ENCODE data around the gene SCARF1. TPM values are rescaled to one million over a fixed set of nuclear protein-coding genes. Genes with fewer than 3 reads are reported as not detected.

The SCARF1 gene
- total and polyA plus RNA-seq, 4 experiments from 2014 or later, result 0.21 to 1.6 (median 1.6) TPM; not detected in 1

GRCh38 chr17:1590029-1590746 is 55.3 kb downstream of the SCARF1 start:
- no peak overlapping the region for H3K27ac ChIP-seq (ENCODE audit: low read depth, low read length)
- no peak overlapping the region for H3K4me3 ChIP-seq (ENCODE audit: low read length in 2 of 2)
- no peaks in the 10 kb centered on the region for H3K36me3 Mint-ChIP-seq
- H3K27me3 Mint-ChIP-seq, result no peaks in the 10 kb centered on the region
- CTCF ChIA-PET (ENCODE audit: partially characterized antibody), result no interaction called here
- intact Hi-C loops (cut with micrococcal nuclease), result no loop called here
- peak overlapping the region in 1 of 7 donors; percentile 23 for H3K27ac Mint-ChIP-seq
- no peaks in the 10 kb centered on the region for H3K4me1 Mint-ChIP-seq
- no peaks in the 10 kb centered on the region for H3K36me3 ChIP-seq (ENCODE audit: insufficient read depth, low read length)
- H3K9me3 ChIP-seq (ENCODE audit: control insufficient read depth in 1 of 2, low read length in 2 of 2), result no peaks in the 10 kb centered on the region
- no peak for DNase-seq
- no peak overlapping the region for H3K4me3 Mint-ChIP-seq
- H3K27me3 ChIP-seq (ENCODE audit: insufficient read depth, low read length), result no peaks in the 10 kb centered on the region
- POLR2A ChIA-PET (ENCODE audit: partially characterized antibody), result no interaction called here
- no peaks in the 10 kb centered on the region for H3K9me3 Mint-ChIP-seq
- no peaks in the 10 kb centered on the region for H3K4me1 ChIP-seq (ENCODE audit: insufficient read depth, low read length)

- H3K27ac ChIP-seq (ENCODE audit: low read depth, low read length), result no peak overlapping the region
- Mint-ChIP-seq H3K27me3 (no peaks in the 10 kb centered on the region), H3K9me3 (no peaks in the 10 kb centered on the region), H3K4me3 (no peak overlapping the region), H3K27ac (no peak overlapping the region), H3K4me1 (no peaks in the 10 kb centered on the region), H3K36me3 (no peaks in the 10 kb centered on the region)
- ChIA-PET CTCF (ENCODE audit: partially characterized antibody) (interaction anchor here (0.7 kb wide), 1 partner anchor 22 kb away, joined by 4 read pairs; no protein-coding TSS in a partner anchor), POLR2A (ENCODE audit: partially characterized antibody) (no interaction called here)
- no peaks in the 10 kb centered on the region for H3K9me3 ChIP-seq (ENCODE audit: control insufficient read depth in 1 of 2, low read length in 2 of 2)
- no peak overlapping the region for H3K4me3 ChIP-seq (ENCODE audit: low read length in 2 of 2)
- H3K4me1 ChIP-seq (ENCODE audit: insufficient read depth, low read length), result no peaks in the 10 kb centered on the region
- no peaks in the 10 kb centered on the region for H3K36me3 ChIP-seq (ENCODE audit: insufficient read depth, low read length)
- no peak for DNase-seq
- intact Hi-C loops (cut with micrococcal nuclease), result no loop called here
- H3K27me3 ChIP-seq (ENCODE audit: insufficient read depth, low read length), result no peaks in the 10 kb centered on the region
Observed at GRCh38 chr17:1588821-1589585, 56.5 kb downstream of the SCARF1 start.

GRCh38 chr17:1584167-1584566 is 61.4 kb downstream of the SCARF1 start:
- POLR2A ChIA-PET (ENCODE audit: partially characterized antibody), result no interaction called here
- no peak overlapping the region for H3K27ac Mint-ChIP-seq
- intact Hi-C loops (cut with micrococcal nuclease), result no loop called here
- no peak overlapping the region for H3K27ac ChIP-seq (ENCODE audit: low read depth, low read length)
- DNase-seq, result no peak
- no peaks in the 10 kb centered on the region for H3K4me1 Mint-ChIP-seq
- H3K36me3 Mint-ChIP-seq, result no peaks in the 10 kb centered on the region
- no peaks in the 10 kb centered on the region for H3K4me1 ChIP-seq (ENCODE audit: insufficient read depth, low read length)
- no peaks in the 10 kb centered on the region for H3K36me3 ChIP-seq (ENCODE audit: insufficient read depth, low read length)
- CTCF ChIA-PET (ENCODE audit: partially characterized antibody), result interaction anchor here (0.6 kb wide), 1 partner anchor 1092 kb away, joined by 3 read pairs; no protein-coding TSS in a partner anchor
- H3K27me3 Mint-ChIP-seq, result no peaks in the 10 kb centered on the region
- no peaks in the 10 kb centered on the region for H3K9me3 ChIP-seq (ENCODE audit: control insufficient read depth in 1 of 2, low read length in 2 of 2)
- H3K4me3 ChIP-seq (ENCODE audit: low read length in 2 of 2), result no peak overlapping the region
- H3K27me3 ChIP-seq (ENCODE audit: insufficient read depth, low read length), result no peaks in the 10 kb centered on the region
- no peaks in the 10 kb centered on the region for H3K9me3 Mint-ChIP-seq
- H3K4me3 Mint-ChIP-seq, result no peak overlapping the region

Other genes starting within 250 kb of the SCARF1 start
- gene YWHAE, start 245.5 kb downstream of the SCARF1 start, total RNA-seq, result 100 to 1,000 TPM; 142 to 143 TPM
- 10 to 100 TPM; 54.1 to 56.4 TPM for gene YWHAE, start 245.5 kb downstream of the SCARF1 start, polyA plus RNA-seq
- 10 to 100 TPM; 29.3 to 32.1 TPM for gene CRK, start 189.5 kb downstream of the SCARF1 start, total RNA-seq
- gene CRK, start 189.5 kb downstream of the SCARF1 start, polyA plus RNA-seq, result 10 to 100 TPM; 24.2 to 25.1 TPM
- gene MYO1C, start 153.0 kb downstream of the SCARF1 start, total RNA-seq, result 10 to 100 TPM; 30.9 to 31.1 TPM
- 10 to 100 TPM in 1 of 2 donors, 1 to 10 TPM in 1; 6.3 to 18.7 TPM for gene MYO1C, start 153.0 kb downstream of the SCARF1 start, polyA plus RNA-seq
- 10 to 100 TPM; 73.6 to 78.5 TPM for gene INPP5K, start 129.1 kb downstream of the SCARF1 start, total RNA-seq
- gene INPP5K, start 129.1 kb downstream of the SCARF1 start, polyA plus RNA-seq, result 100 to 1,000 TPM in 1 of 2 donors, 10 to 100 TPM in 1; 81.9 to 123 TPM
- gene PITPNA, start 82.9 kb downstream of the SCARF1 start, total RNA-seq, result 10 to 100 TPM; 40.8 to 44.2 TPM
- gene PITPNA, start 82.9 kb downstream of the SCARF1 start, polyA plus RNA-seq, result 10 to 100 TPM; 22.5 to 46.3 TPM
- 1 to 10 TPM; 1.9 to 3.3 TPM for gene SLC43A2, start 16.9 kb downstream of the SCARF1 start, total RNA-seq
- under 1 TPM; 0.56 to 0.70 TPM for gene SLC43A2, start 16.9 kb downstream of the SCARF1 start, polyA plus RNA-seq
- gene RILP, start 4.1 kb upstream of the SCARF1 start, total RNA-seq, result 1 to 10 TPM; 2.0 to 2.2 TPM
- 1 to 10 TPM; 4.2 to 4.9 TPM for gene RILP, start 4.1 kb upstream of the SCARF1 start, polyA plus RNA-seq
- gene PRPF8, start 39.1 kb upstream of the SCARF1 start, total RNA-seq, result 100 to 1,000 TPM; 429 to 464 TPM
- gene PRPF8, start 39.1 kb upstream of the SCARF1 start, polyA plus RNA-seq, result 100 to 1,000 TPM in 1 of 2 donors, 10 to 100 TPM in 1; 87.9 to 225 TPM
- gene TLCD2, start 64.6 kb upstream of the SCARF1 start, total RNA-seq, result under 1 TPM; 0.75 to 0.81 TPM
- gene TLCD2, start 64.6 kb upstream of the SCARF1 start, polyA plus RNA-seq, result under 1 TPM in 1 of 2 donors, not detected in 1; 0.24 TPM
- gene WDR81, start 79.0 kb upstream of the SCARF1 start, total RNA-seq, result 10 to 100 TPM; 36.3 to 40.3 TPM
- gene WDR81, start 79.0 kb upstream of the SCARF1 start, polyA plus RNA-seq, result 10 to 100 TPM in 1 of 2 donors, 1 to 10 TPM in 1; 4.4 to 23.4 TPM
- 1 to 10 TPM in 1 of 2 experiments, under 1 TPM in 1; 0.19 to 1.3 TPM for gene SERPINF2, start 97.1 kb upstream of the SCARF1 start, total RNA-seq
- gene SERPINF2, start 97.1 kb upstream of the SCARF1 start, polyA plus RNA-seq, result under 1 TPM in 1 of 2 donors, not detected in 1; 0.14 TPM
- gene SERPINF1, start 116.3 kb upstream of the SCARF1 start, total RNA-seq, result under 1 TPM in 1 of 2 experiments, not detected in 1; 0.47 TPM
- under 1 TPM in 1 of 2 donors, not detected in 1; 0.69 TPM for gene SERPINF1, start 116.3 kb upstream of the SCARF1 start, polyA plus RNA-seq
- gene SMYD4, start 184.2 kb upstream of the SCARF1 start, total RNA-seq, result 10 to 100 TPM; 31.2 to 31.5 TPM
- 10 to 100 TPM in 1 of 2 donors, 1 to 10 TPM in 1; 3.1 to 20.3 TPM for gene SMYD4, start 184.2 kb upstream of the SCARF1 start, polyA plus RNA-seq
- gene RPA1, start 184.3 kb upstream of the SCARF1 start, total RNA-seq, result 100 to 1,000 TPM; 103 to 119 TPM
- gene RPA1, start 184.3 kb upstream of the SCARF1 start, polyA plus RNA-seq, result 100 to 1,000 TPM in 1 of 2 donors, 10 to 100 TPM in 1; 95.4 to 112 TPM